ENCODE measurements around the gene PKD2. TPM values are rescaled to one million over a fixed set of nuclear protein-coding genes. Genes with fewer than 3 reads are reported as not detected.
"Not testable (repeated sequence)": the region's sequence is repeated elsewhere in the genome, so short reads cannot be mapped to it uniquely, and the experiment has no call there.

PKD2 gene
- total RNA-seq, 2 donors from 2014 or later: 254 to 259 TPM

DNA sequence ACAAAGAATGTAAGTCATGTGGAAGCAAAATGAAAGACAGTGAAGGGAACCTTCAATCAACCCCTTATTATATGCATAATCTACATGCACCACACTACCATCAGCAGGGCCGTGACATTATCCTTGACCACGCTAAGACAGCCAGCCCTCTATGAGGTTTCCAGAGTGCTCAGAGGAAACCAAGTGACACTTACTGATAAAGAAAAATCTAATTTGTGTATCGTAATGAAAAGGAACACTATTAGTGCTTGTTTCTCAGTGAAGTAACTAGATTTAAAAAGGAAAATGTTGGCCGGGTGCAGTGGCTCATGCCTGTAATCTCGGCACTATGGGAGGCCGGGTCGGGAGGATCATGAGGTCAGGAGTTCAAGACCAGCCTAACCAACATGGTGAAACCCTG is 94.6 kb downstream of the PKD2 start:
- ATAC-seq (ENCODE audit: insufficient number of reproducible peaks, low FRiP score, low read depth) (no peak), DNase-seq (ENCODE audit: low spot score) (no peak)
- H3K36me3 ChIP-seq: no peaks in the 10 kb centered on the region
- H3K27ac ChIP-seq: no peak overlapping the region
- H3K9me3 ChIP-seq: no peaks in the 10 kb centered on the region
- no peaks in the 10 kb centered on the region for H3K27me3 ChIP-seq (replicated peaks; ENCODE audit: insufficient read depth)
- TF ChIP-seq, protein P1, sequence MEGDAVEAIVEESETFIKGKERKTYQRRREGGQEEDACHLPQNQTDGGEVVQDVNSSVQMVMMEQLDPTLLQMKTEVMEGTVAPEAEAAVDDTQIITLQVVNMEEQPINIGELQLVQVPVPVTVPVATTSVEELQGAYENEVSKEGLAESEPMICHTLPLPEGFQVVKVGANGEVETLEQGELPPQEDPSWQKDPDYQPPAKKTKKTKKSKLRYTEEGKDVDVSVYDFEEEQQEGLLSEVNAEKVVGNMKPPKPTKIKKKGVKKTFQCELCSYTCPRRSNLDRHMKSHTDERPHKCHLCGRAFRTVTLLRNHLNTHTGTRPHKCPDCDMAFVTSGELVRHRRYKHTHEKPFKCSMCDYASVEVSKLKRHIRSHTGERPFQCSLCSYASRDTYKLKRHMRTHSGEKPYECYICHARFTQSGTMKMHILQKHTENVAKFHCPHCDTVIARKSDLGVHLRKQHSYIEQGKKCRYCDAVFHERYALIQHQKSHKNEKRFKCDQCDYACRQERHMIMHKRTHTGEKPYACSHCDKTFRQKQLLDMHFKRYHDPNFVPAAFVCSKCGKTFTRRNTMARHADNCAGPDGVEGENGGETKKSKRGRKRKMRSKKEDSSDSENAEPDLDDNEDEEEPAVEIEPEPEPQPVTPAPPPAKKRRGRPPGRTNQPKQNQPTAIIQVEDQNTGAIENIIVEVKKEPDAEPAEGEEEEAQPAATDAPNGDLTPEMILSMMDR (IDR thresholded peaks at IDR 0.05): no peak
- H3K4me3 ChIP-seq: no peak overlapping the region
- H3K4me1 ChIP-seq (ENCODE audit: control insufficient read depth in 1 of 2, low read depth in 2 of 2): peaks cover 3 to 8% of the 10 kb centered on the region in 2 donors

DNA sequence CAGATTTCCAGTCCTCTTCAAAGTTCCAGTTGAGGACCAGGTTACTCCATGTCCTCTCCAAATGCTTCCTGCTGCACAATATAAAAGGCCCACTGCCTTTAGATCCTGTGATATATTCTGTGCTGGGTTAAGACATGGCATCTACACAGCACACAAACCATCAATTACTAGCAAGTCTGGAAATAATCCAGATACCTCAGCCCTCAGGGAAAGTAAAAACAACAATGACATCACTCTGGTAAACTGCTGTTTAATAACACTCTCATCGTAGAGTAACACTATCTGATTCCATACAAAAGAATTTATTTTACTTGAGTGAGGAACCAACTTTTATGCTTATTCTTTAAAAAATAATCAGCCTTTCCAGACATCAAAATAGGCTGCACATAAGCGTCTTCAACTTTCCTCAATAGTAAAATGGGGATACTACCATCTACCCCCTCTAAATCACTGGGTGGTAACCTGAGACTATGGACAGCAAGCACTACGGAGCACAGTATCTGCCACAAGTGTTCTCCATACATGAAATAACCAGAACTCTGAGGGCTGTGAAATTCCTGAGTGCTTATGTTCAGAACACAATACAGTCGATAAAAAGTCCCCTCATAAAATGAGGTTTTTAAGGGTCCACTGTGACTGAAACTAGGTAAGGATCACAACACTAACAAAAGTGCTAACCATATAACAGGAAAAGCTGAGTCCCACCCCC is 97.6 kb downstream of the PKD2 start:
- ATAC-seq (ENCODE audit: insufficient number of reproducible peaks, low FRiP score, low read depth) (no peak), DNase-seq (ENCODE audit: low spot score) (no peak)
- Histone ChIP-seq H3K27me3 (replicated peaks; ENCODE audit: insufficient read depth) (no peaks in the 10 kb centered on the region), H3K9me3 (no peaks in the 10 kb centered on the region), H3K4me3 (no peak overlapping the region), H3K27ac (no peak overlapping the region), H3K36me3 (no peaks in the 10 kb centered on the region), H3K4me1 (ENCODE audit: control insufficient read depth in 1 of 2, low read depth in 2 of 2) (peaks cover 15 to 30% of the 10 kb centered on the region in 2 donors)
- TF ChIP-seq, protein P1 (IDR thresholded peaks at IDR 0.05): no peak

DNA sequence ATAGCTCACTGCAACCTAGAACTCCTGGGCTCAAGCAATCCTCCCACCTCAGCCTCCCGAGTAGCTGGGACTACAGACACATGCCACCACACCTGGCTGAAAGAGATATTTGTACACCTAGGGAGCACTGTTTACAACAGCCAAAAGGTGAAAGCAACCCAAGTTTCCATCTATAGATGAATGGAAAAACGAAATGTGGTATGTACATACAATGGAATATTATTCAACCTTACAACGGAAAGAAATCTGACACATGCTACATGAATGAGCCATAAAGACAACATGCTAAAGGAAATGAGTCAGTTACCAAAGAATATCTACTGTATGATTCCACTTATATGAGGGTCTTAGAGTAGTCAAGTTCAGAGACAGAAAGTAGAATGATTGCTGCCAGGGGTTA is 98.8 kb downstream of the PKD2 start:
- TF ChIP-seq, protein P1 (IDR thresholded peaks at IDR 0.05): no peak
- Histone ChIP-seq H3K9me3 (no peaks in the 10 kb centered on the region), H3K4me3 (no peak overlapping the region), H3K27me3 (replicated peaks; ENCODE audit: insufficient read depth) (no peaks in the 10 kb centered on the region), H3K4me1 (ENCODE audit: control insufficient read depth in 1 of 2, low read depth in 2 of 2) (peaks cover 15 to 40% of the 10 kb centered on the region in 2 donors), H3K36me3 (no peaks in the 10 kb centered on the region), H3K27ac (no peak overlapping the region)
- DNase-seq (ENCODE audit: low spot score) (no peak), ATAC-seq (ENCODE audit: insufficient number of reproducible peaks, low FRiP score, low read depth) (no peak)

DNA sequence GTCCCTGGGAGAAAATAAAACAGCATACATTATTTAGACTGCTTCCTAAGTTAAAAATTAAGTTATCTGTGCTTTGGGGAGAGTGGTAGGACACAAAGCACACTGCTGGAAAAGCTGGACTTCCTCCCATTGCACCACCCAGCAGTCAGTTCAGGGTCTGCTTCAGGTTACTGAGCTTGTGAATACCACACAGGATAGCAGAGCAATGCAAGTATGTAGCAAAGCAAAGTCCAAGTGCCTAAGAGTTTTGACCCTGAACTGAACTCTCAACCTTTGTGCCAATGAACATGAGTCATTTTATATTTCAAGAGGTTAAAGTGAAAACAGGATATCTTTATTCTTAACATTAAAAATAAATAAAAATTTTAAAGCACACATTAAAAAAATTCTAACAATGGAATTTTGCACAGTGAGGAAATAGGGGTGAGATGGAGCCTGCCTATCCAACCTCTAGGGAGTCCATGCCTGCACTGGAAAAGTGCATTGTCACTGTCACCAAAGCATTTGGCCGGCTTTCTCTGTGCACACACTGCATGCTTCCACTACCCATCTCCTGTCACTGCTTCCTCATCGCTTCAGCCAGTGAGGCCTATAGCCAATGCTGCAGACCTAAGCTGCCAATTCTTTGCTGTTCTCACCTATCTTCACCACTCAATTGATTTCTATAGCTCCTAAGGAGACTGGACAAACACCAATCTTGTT is 100.1 kb downstream of the PKD2 start:
- TF ChIP-seq, protein P1 (IDR thresholded peaks at IDR 0.05): no peak
- DNase-seq (ENCODE audit: low spot score): no peak
- no peaks in the 10 kb centered on the region for H3K36me3 ChIP-seq
- H3K9me3 ChIP-seq: no peaks in the 10 kb centered on the region
- no peak for ATAC-seq (ENCODE audit: insufficient number of reproducible peaks, low FRiP score, low read depth)
- H3K27me3 ChIP-seq (replicated peaks; ENCODE audit: insufficient read depth): no peaks in the 10 kb centered on the region
- H3K27ac ChIP-seq: no peak overlapping the region
- H3K4me1 ChIP-seq (ENCODE audit: control insufficient read depth in 1 of 2, low read depth in 2 of 2): peaks cover 15 to 40% of the 10 kb centered on the region in 2 donors
- no peak overlapping the region for H3K4me3 ChIP-seq

DNA sequence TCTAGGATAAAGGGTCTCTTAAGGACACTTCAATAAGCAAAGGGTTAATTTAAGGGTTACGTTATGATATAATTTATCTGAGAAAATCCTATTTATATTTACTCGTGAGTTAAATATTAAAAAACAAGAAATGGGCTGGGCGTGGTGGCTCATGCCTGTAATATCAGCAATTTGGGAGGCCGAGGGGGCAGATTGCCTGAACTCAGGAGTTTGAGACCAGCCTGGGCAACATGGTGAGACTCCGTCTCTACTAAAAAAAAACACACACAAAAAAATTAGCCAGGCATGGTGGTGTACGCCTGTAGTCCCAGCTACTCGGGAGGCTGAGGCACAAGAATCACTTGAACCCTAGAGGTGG is 100.7 kb downstream of the PKD2 start:
- not testable (repeated sequence) for H3K36me3 ChIP-seq; H3K4me3 ChIP-seq; H3K9me3 ChIP-seq; ATAC-seq (ENCODE audit: insufficient number of reproducible peaks, low FRiP score, low read depth); H3K27me3 ChIP-seq (replicated peaks; ENCODE audit: insufficient read depth); DNase-seq (ENCODE audit: low spot score); H3K27ac ChIP-seq
- peaks cover 15 to 40% of the 10 kb centered on the region in 2 donors for H3K4me1 ChIP-seq (ENCODE audit: control insufficient read depth in 1 of 2, low read depth in 2 of 2)
